Spleen (tissue), 7 donors: ENCODE data around the gene GSTO1.

Experiments used
- CTCF ChIP-seq, 11 experiments: fragments of 200-600 bp in 7 of 11; fragments of 450-650 bp in 4 of 11; sonication (generic) in 4 of 11; IDR thresholded peaks in 8 of 11; conservative IDR thresholded peaks in 3 of 11; 1 replicate in 7 of 11; 2 replicates in 4 of 11; pipeline versions ENCODE4 v1.4.0 to v1.8.0; 2016 to 2021; ENCODE audit warnings: antibody characterized with exemption in 11 of 11, inconsistent platforms in 4 of 11, mild to moderate bottlenecking in 1 of 11
- POLR2A ChIP-seq, 3 donors: fragments of 450-650 bp; IDR thresholded peaks; one replicate each; pipeline ENCODE4 v1.5.1; 2017; ENCODE audit warnings: antibody characterized with exemption in 3 of 3, mild to moderate bottlenecking in 1 of 3
- donor health status: DM: no; HTN: no; CAD: no; lungs with moderate emphysema.
- donor health status: DM: no; HTN: no; CAD: no.
- donor health status: DM: no; HTN: no; CAD: no.

- TF ChIP-seq CTCF (IDR thresholded peaks at IDR 0.05 in 8 of 11, conservative IDR thresholded peaks at IDR 0.05 in 3 of 11) (no peak), POLR2A (IDR thresholded peaks at IDR 0.05) (no peak)
Observed at GRCh38 chr10:104260775-104261115, 6.1 kb downstream of the GSTO1 start.
